Adrenal gland (tissue), 12 donors: ENCODE measurements around the gene CEP162. TPM values are rescaled to one million over a fixed set of nuclear protein-coding genes. Genes with fewer than 3 reads are reported as not detected.

ENCODE experiments used
- DNase-seq, 7 donors: peaks; one replicate each; pipeline ENCODE4 v3.0.0-alpha.2; 2019 to 2020
- H3K27ac ChIP-seq, 5 donors: fragments of 200-600 bp; sonication (generic) in 4 of 5; 1 replicate in 3 of 5; 2 replicates in 2 of 5; pipeline versions ENCODE4 v1.5.1 to v1.8.0; 2016 to 2020; ENCODE audit warnings: mild to moderate bottlenecking in 1 of 5
- H3K27me3 ChIP-seq: fragments of 200-600 bp; 2 replicates; pipeline ENCODE4 v1.8.0; 2021
- H3K36me3 ChIP-seq, 2 donors: fragments of 200-600 bp; replicated peaks in 1 of 2; 1 replicate in 1 of 2; 2 replicates in 1 of 2; pipeline versions ENCODE4 v1.5.1 to v1.8.0; 2018 to 2022
- H3K4me1 ChIP-seq, 2 donors: fragments of 200-600 bp; replicated peaks in 1 of 2; 1 replicate in 1 of 2; 2 replicates in 1 of 2; pipeline versions ENCODE4 v1.5.1 to v1.8.0; 2018 to 2021
- H3K4me3 ChIP-seq, 4 donors: fragments of 200-600 bp; sonication (generic) in 3 of 4; one replicate each; pipeline ENCODE4 v1.5.1; 2016 to 2018
- H3K9me3 ChIP-seq, 3 donors: fragments of 200-600 bp; sonication (generic) in 1 of 3; replicated peaks in 1 of 3; 1 replicate in 2 of 3; 2 replicates in 1 of 3; pipeline versions ENCODE4 v1.5.1 to v1.8.0; 2016 to 2021
- POLR2A ChIP-seq, 2 donors: fragments of 450-650 bp; IDR thresholded peaks; one replicate each; pipeline ENCODE4 v1.6.1; 2017; ENCODE audit warnings: antibody characterized with exemption in 2 of 2, mild to moderate bottlenecking in 2 of 2, moderate library complexity in 1 of 2
- WGBS, 4 donors: extraction: QIAGEN DNeasy Blood & Tissue Kit in 2 of 4; methylation state at CpG; one replicate each; pipeline versions ENCODE4 v1.1.5 to v1.1.7; 2013 to 2017; 5-methylcytosine and 5-hydroxymethylcytosine counted together
- intact Hi-C, 2 donors: fragments of 100-400 bp; cut with DNase I; formaldehyde crosslinking; loops; one replicate each; pipeline versions ENCODE4 v1.14.1 to v1.15.0; 2022 to 2023
- polyA plus RNA-seq, 3 donors: library from polyadenylated mRNA; stranded (reverse); fragments of 200-250 nt in 2 of 3; fragments of 350-450 nt in 1 of 3; fragmentation: Illumina TruSeq in 1 of 3; extraction: RNeasy Lipid Tissue Mini Kit (QIAGEN cat#74804) in 1 of 3; gene quantifications; one replicate each; pipeline ENCODE4 v1.2.3, GENCODE V29; 2013 to 2014
- total RNA-seq, 9 donors: library from RNA; depleted of rRNA in 4 of 9; stranded (reverse); fragments of >200 nt in 4 of 9; fragments of 120-200 nt in 1 of 9; fragmentation: NEBNext Ultra II Directional in 1 of 9; extraction: Animal tissue kit (Norgen Biotek cat#: 25700) in 1 of 9; gene quantifications; one replicate each; pipeline versions ENCODE4 v1.1.0 to v1.2.4, GENCODE V29; 2013 to 2023
- TF ChIP-seq, protein P1 (sequence below), 6 experiments: fragments of 450-650 bp in 4 of 6; fragments of 200-600 bp in 2 of 6; sonication (generic) in 1 of 6; IDR thresholded peaks; 1 replicate in 5 of 6; 2 replicates in 1 of 6; pipeline versions ENCODE4 v1.5.1 to v1.8.0; 2016 to 2021; ENCODE audit warnings: antibody characterized with exemption in 6 of 6, mild to moderate bottlenecking in 2 of 6, moderate library complexity in 1 of 6
- donor health status: healthy with polysubstance abuse.
- donor health status: Bipolar disorder and iron deficiency.
- donor health status: DM: yes; HTN: yes; CAD: no.
- donor health status: DM: no; HTN: no; CAD: no.
- donor health status: DM: no; HTN: no; CAD: no.
- donor health status: DM: yes; HTN: yes; CAD: no.

Gene CEP162
- total and polyA plus RNA-seq, 12 donors, result 3.2 to 15.5 (median 6.3) TPM

DNA sequence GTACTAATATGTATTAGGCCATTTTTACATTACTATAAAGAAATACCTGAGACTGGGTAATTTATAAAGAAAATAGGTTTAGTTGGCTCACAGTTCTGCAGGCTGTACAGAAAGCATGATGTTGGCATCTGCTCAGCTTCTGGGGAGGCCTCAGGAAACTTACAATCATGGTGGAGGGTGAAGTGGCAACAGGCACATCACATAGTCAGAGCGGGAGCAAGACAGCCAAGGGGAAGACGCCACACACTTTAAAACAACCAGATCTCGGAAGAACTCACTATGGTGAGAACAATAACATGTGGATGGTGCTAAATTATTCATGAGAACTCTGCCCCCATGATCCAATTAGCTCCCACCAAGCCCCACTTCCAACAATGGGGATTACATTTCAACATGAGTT, 41.3 kb upstream of the CEP162 start:
- intact Hi-C loops, result no loop called here
- no peaks in the 10 kb centered on the region for H3K27me3 ChIP-seq
- WGBS, 4 donors, result 79 to 87% (median 83%) methylated on average over 3 of the region's 3 CpGs
- TF ChIP-seq, protein P1, sequence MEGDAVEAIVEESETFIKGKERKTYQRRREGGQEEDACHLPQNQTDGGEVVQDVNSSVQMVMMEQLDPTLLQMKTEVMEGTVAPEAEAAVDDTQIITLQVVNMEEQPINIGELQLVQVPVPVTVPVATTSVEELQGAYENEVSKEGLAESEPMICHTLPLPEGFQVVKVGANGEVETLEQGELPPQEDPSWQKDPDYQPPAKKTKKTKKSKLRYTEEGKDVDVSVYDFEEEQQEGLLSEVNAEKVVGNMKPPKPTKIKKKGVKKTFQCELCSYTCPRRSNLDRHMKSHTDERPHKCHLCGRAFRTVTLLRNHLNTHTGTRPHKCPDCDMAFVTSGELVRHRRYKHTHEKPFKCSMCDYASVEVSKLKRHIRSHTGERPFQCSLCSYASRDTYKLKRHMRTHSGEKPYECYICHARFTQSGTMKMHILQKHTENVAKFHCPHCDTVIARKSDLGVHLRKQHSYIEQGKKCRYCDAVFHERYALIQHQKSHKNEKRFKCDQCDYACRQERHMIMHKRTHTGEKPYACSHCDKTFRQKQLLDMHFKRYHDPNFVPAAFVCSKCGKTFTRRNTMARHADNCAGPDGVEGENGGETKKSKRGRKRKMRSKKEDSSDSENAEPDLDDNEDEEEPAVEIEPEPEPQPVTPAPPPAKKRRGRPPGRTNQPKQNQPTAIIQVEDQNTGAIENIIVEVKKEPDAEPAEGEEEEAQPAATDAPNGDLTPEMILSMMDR (IDR thresholded peaks at IDR 0.05), result no peak
- no peak for TF ChIP-seq POLR2A (IDR thresholded peaks at IDR 0.05)
- no peaks in the 10 kb centered on the region for H3K36me3 ChIP-seq
- no peak overlapping the region for H3K4me3 ChIP-seq
- no peak overlapping the region for H3K27ac ChIP-seq
- no peaks in the 10 kb centered on the region for H3K9me3 ChIP-seq
- DNase-seq, result no peak
- H3K4me1 ChIP-seq, result no peaks in the 10 kb centered on the region

DNA sequence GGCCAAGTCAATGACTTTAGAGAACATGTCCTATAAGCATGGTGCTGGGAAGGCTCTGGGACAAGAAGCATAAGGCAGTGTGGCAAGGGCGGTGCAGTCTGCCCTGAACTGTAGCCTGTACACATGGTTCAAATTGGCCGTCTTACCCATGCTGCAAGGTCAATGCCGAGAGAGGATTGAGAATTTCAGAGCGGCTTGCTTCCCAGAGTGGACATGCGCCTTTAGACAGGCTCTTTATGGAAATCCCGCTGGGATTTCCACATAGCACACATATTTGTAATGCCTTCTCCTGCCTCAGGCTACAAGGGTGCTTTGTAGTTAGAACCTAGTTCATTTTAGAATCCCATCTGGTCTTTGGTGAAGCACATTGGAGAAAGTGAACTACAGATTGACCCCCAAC, 36.1 kb upstream of the CEP162 start:
- DNase-seq, result no peak
- H3K27me3 ChIP-seq, result no peaks in the 10 kb centered on the region
- intact Hi-C loops, result no loop called here
- no peaks in the 10 kb centered on the region for H3K4me1 ChIP-seq
- H3K9me3 ChIP-seq, result no peaks in the 10 kb centered on the region
- whole genome bisulfite sequencing, 4 donors, result 63 to 86% (median 78%) methylated on average over 6 of the region's 6 CpGs
- no peak overlapping the region for H3K4me3 ChIP-seq
- no peak overlapping the region for H3K27ac ChIP-seq
- no peak for TF ChIP-seq POLR2A (IDR thresholded peaks at IDR 0.05)
- TF ChIP-seq, protein P1 (IDR thresholded peaks at IDR 0.05), result no peak
- H3K36me3 ChIP-seq, result no peaks in the 10 kb centered on the region

DNA sequence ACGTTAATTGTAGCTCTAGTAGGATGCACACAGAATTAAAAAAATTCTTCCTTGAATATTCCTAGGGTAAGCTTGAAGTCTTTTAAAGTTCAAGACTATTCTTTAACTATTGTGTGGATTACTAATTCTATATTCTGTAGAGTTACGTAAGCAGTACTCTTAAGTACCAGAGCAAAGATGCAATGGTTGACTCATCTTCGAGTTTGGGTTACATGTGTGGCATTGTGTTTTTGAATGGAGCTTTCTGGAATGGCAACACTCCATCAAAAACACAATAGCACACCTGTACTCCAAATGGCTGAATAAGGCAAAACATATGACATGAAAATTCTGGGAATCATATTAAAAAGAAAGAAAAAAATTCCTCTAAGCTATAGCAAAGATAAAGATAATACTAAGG, 33.5 kb upstream of the CEP162 start:
- 69 to 77% (median 76%) methylated on average over 3 of the region's 3 CpGs for WGBS, 4 donors
- no peak for DNase-seq
- H3K4me3 ChIP-seq, result no peak overlapping the region
- no peaks in the 10 kb centered on the region for H3K36me3 ChIP-seq
- no peaks in the 10 kb centered on the region for H3K4me1 ChIP-seq
- intact Hi-C loops, result no loop called here
- H3K27ac ChIP-seq, result no peak overlapping the region
- H3K27me3 ChIP-seq, result no peaks in the 10 kb centered on the region
- H3K9me3 ChIP-seq, result no peaks in the 10 kb centered on the region
- TF ChIP-seq, protein P1 (IDR thresholded peaks at IDR 0.05), result no peak
- TF ChIP-seq POLR2A (IDR thresholded peaks at IDR 0.05), result no peak

DNA sequence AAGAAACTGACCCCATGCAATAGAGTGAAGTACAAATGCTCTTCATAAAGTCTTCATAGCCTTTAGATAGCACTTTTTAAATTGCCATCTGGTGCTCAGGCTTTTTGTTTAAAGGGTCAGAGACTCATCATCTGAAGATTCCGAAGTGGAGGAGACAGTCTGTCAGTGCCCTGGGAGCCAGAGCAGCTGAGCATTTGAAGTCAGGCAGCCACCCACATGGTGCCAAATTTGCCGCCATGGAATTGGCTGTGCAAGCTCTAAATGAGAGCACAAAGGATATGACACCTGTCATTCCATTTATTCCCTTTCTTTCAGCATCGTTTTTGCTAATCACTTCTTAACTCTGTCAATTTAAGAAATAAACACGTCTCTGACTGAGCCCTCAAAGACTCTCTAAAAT, 32.8 kb upstream of the CEP162 start:
- DNase-seq, result no peak
- TF ChIP-seq, protein P1 (IDR thresholded peaks at IDR 0.05), result no peak
- TF ChIP-seq POLR2A (IDR thresholded peaks at IDR 0.05), result no peak
- H3K4me1 ChIP-seq, result no peaks in the 10 kb centered on the region
- H3K27me3 ChIP-seq, result no peaks in the 10 kb centered on the region
- intact Hi-C loops, result no loop called here
- H3K9me3 ChIP-seq, result no peaks in the 10 kb centered on the region
- H3K4me3 ChIP-seq, result no peak overlapping the region
- H3K27ac ChIP-seq, result no peak overlapping the region
- no peaks in the 10 kb centered on the region for H3K36me3 ChIP-seq
- 47 to 63% (median 53%) methylated on average over 4 of the region's 4 CpGs for WGBS, 4 donors
